Activated effector memory CD4-positive, alpha-beta T cell treated with anti-CD3 and anti-CD28 coated beads, Interleukin-2, amount 50 U/mL, for 16 hours (primary cell): Measurements from ENCODE around the gene PRCD.
"Not testable (repeated sequence)": the region's sequence is repeated elsewhere in the genome, so short reads cannot be mapped to it uniquely, and the experiment has no call there.

Experiments used
- DNase-seq: peaks from one replicate; pipeline ENCODE4 v3.0.0-alpha.2; 2020

Gene PRCD

GRCh38 chr17:76528528-76529223, 11.2 kb upstream of the PRCD start:
- no peak for DNase-seq

- DNase-seq: no peak
Observed at GRCh38 chr17:76529224-76530094, 10.4 kb upstream of the PRCD start.

- no peak for DNase-seq
Observed at GRCh38 chr17:76530095-76530723, 9.6 kb upstream of the PRCD start.

GRCh38 chr17:76530811-76531485, 8.9 kb upstream of the PRCD start:
- DNase-seq: no peak

- DNase-seq: no peak
Observed at GRCh38 chr17:76531486-76532038, 8.3 kb upstream of the PRCD start.

- DNase-seq: no peak
Observed at GRCh38 chr17:76532072-76532651, 7.7 kb upstream of the PRCD start.

GRCh38 chr17:76533640-76534359, 6.0 kb upstream of the PRCD start:
- DNase-seq: not testable (repeated sequence)

GRCh38 chr17:76534831-76535732, 4.8 kb upstream of the PRCD start:
- DNase-seq: no peak

GRCh38 chr17:76535788-76536510, 3.9 kb upstream of the PRCD start:
- no peak for DNase-seq

- no peak for DNase-seq
Observed at GRCh38 chr17:76536511-76537287, 3.1 kb upstream of the PRCD start.

GRCh38 chr17:76537288-76537577, 2.6 kb upstream of the PRCD start:
- no peak for DNase-seq

- no peak for DNase-seq
Observed at GRCh38 chr17:76537578-76538280, 2.1 kb upstream of the PRCD start, which contains the start of gene CYGB. CYGB (minus strand) TSS chr17:76537709; CDS start chr17:76537542, 167 bp downstream.

- DNase-seq: no peak
Observed at GRCh38 chr17:76538281-76538931, 1.4 kb upstream of the PRCD start.

- no peak for DNase-seq
Observed at GRCh38 chr17:76538941-76539570, 788 bp upstream of the PRCD start.

GRCh38 chr17:76540381-76541300, 797 bp downstream of the PRCD start:
- peak; percentile 67 for DNase-seq

- DNase-seq: no peak
Observed at GRCh38 chr17:76541739-76542454, 2.1 kb downstream of the PRCD start.
